Heart right ventricle (tissue), 16 donors: ENCODE data around the gene MAPK11. TPM values are rescaled to one million over a fixed set of nuclear protein-coding genes. Genes with fewer than 3 reads are reported as not detected.

Experiments used
- ATAC-seq, 8 donors: fragments of 200-7000 bp; cut with Tn5 transposase; one replicate each; pipeline ENCODE4 v1.9.1; 2020; ENCODE audit warnings: mild to moderate bottlenecking in 8 of 8, moderate library complexity in 8 of 8, moderate number of reproducible peaks in 1 of 8
- DNase-seq, 2 donors: peaks; one replicate each; pipeline ENCODE4 v3.0.0-alpha.2; 2020
- H3K27ac ChIP-seq, 10 donors: fragments of 200-600 bp; sonication (generic) in 2 of 10; one replicate each; pipeline versions ENCODE4 v1.5.0 to v1.8.0; 2020 to 2022; ENCODE audit warnings: mild to moderate bottlenecking in 3 of 10
- H3K27me3 ChIP-seq, 7 donors: fragments of 200-600 bp; one replicate each; pipeline ENCODE4 v1.8.0; 2021 to 2022; ENCODE audit warnings: mild to moderate bottlenecking in 2 of 7
- H3K36me3 ChIP-seq, 9 donors: fragments of 200-600 bp; sonication (generic) in 1 of 9; one replicate each; pipeline versions ENCODE4 v1.5.0 to v1.8.0; 2020 to 2022; ENCODE audit warnings: mild to moderate bottlenecking in 2 of 9
- H3K4me1 ChIP-seq, 9 donors: fragments of 200-600 bp; sonication (generic) in 1 of 9; one replicate each; pipeline versions ENCODE4 v1.5.0 to v1.8.0; 2020 to 2022; ENCODE audit warnings: mild to moderate bottlenecking in 4 of 9
- H3K4me3 ChIP-seq, 10 donors: fragments of 200-600 bp; sonication (generic) in 2 of 10; one replicate each; pipeline versions ENCODE4 v1.5.0 to v1.8.0; 2020 to 2022; ENCODE audit warnings: mild to moderate bottlenecking in 7 of 10, moderate library complexity in 2 of 10
- H3K9me3 ChIP-seq, 11 donors: fragments of 200-600 bp in 10 of 11; sonication (generic) in 2 of 11; one replicate each; pipeline versions ENCODE4 v1.5.0 to v1.8.0; 2013 to 2022; ENCODE audit warnings: mild to moderate bottlenecking in 2 of 11, control low read depth in 1 of 11, moderate library complexity in 1 of 11
- WGBS, 2 donors: extraction: QIAGEN DNeasy Blood & Tissue Kit; methylation state at CpG; one replicate each; pipeline ENCODE4 v1.1.7; 2013; ENCODE audit warnings: inconsistent platforms in 1 of 2; 5-methylcytosine and 5-hydroxymethylcytosine counted together
- intact Hi-C, 10 donors: fragments of 100-400 bp; cut with DNase I; formaldehyde crosslinking; loops; one replicate each; pipeline versions ENCODE4 v1.11.1 to v1.14.2; 2022
- polyA plus RNA-seq, 2 donors: library from polyadenylated mRNA; stranded (reverse); fragments of 200-250 nt; gene quantifications; one replicate each; pipeline ENCODE4 v1.2.3, GENCODE V29; 2013
- total RNA-seq, 10 donors: library from RNA; stranded (reverse); fragmentation: NEBNext Ultra II Directional in 3 of 10; extraction: Animal tissue kit (Norgen Biotek cat#: 25700) in 3 of 10; gene quantifications; one replicate each; pipeline versions ENCODE4 v1.2.1 to v1.2.4, GENCODE V29; 2021 to 2023
- TF ChIP-seq, protein P1 (sequence below), 9 donors: fragments of 200-600 bp; sonication (generic) in 2 of 9; IDR thresholded peaks; one replicate each; pipeline versions ENCODE4 v1.5.0 to v1.8.0; 2021 to 2022; ENCODE audit warnings: antibody characterized with exemption in 9 of 9, mild to moderate bottlenecking in 5 of 9, moderate library complexity in 1 of 9
- donor health status: Arrhythmogenic right ventricular cardiomyopathy.
- donor health status: ischemic (EF 13 %, LVEDD 7.1; RV severe dilation, severe dysfunction).
- donor health status: healthy with polysubstance abuse.
- donor health status: DM: no; HTN: yes; CAD: no.
- donor health status: DM: no; HTN: no; CAD: no.
- donor health status: ischemic (EF 25% LVEDD 6.9; RV normal size, moderate dysfunction).
- donor health status: ischemic (EF 25% LVEDD 5.7; RV mildly dilated, moderate dysfunction).
- donor health status: healthy.
- donor health status: DM: yes; HTN: yes; CAD: no.
- donor health status: Ischemic cardiomyopathy.
- donor health status: ischemic (EF 35%, LVEDD 5.7; RV mildly dilated, moderate dysfunction).
- donor health status: nonischemic (EF 11% LVEDD 7.7; RV severe dilation, severe dysfunction).
- donor health status: DM: yes; HTN: yes; CAD: no.
- donor health status: PGD.
- donor health status: ischemic (EF 29% LVEDD 5.4; RV normal size, mild dysfunction).
- donor health status: nonischemic (EF 23%, LVEDD 6.1; RV moderate dilation, normal function).

MAPK11 gene
- total and polyA plus RNA-seq, 12 donors: 4.3 to 18.0 (median 7.2) TPM

- no peak overlapping the region for H3K27ac ChIP-seq
- H3K4me1 ChIP-seq: peaks cover 0 to 15% (median 0%) of the 10 kb centered on the region in 9 donors
- WGBS, 2 donors: 93 to 96% methylated on average over 27 to 30 of the region's 34 CpGs
Measured at GRCh38 chr22:50285568-50286229, 15.5 kb upstream of the MAPK11 start.

GRCh38 chr22:50284479-50284878, 14.3 kb upstream of the MAPK11 start:
- intact Hi-C loops: no loop called here
- peaks cover 0 to 15% (median 0%) of the 10 kb centered on the region in 9 donors for H3K4me1 ChIP-seq
- no peaks in the 10 kb centered on the region for H3K9me3 ChIP-seq
- no peak overlapping the region for H3K27ac ChIP-seq
- ATAC-seq (no peak), DNase-seq (no peak)
- H3K27me3 ChIP-seq: no peaks in the 10 kb centered on the region
- TF ChIP-seq, protein P1, sequence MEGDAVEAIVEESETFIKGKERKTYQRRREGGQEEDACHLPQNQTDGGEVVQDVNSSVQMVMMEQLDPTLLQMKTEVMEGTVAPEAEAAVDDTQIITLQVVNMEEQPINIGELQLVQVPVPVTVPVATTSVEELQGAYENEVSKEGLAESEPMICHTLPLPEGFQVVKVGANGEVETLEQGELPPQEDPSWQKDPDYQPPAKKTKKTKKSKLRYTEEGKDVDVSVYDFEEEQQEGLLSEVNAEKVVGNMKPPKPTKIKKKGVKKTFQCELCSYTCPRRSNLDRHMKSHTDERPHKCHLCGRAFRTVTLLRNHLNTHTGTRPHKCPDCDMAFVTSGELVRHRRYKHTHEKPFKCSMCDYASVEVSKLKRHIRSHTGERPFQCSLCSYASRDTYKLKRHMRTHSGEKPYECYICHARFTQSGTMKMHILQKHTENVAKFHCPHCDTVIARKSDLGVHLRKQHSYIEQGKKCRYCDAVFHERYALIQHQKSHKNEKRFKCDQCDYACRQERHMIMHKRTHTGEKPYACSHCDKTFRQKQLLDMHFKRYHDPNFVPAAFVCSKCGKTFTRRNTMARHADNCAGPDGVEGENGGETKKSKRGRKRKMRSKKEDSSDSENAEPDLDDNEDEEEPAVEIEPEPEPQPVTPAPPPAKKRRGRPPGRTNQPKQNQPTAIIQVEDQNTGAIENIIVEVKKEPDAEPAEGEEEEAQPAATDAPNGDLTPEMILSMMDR (IDR thresholded peaks at IDR 0.05): no peak
- peaks cover 7 to 95% (median 77%) of the 10 kb centered on the region in 9 donors for H3K36me3 ChIP-seq
- H3K4me3 ChIP-seq: no peak overlapping the region
- WGBS, 2 donors: 87 to 91% methylated on average over 13 of the region's 13 CpGs

More at GRCh38 chr22:50285568-50286229, 15.5 kb upstream of the MAPK11 start:
- H3K9me3 ChIP-seq: no peaks in the 10 kb centered on the region
- H3K36me3 ChIP-seq: peaks cover 7 to 95% (median 73%) of the 10 kb centered on the region in 9 donors
- TF ChIP-seq, protein P1 (IDR thresholded peaks at IDR 0.05): no peak
- ATAC-seq (no peak), DNase-seq (no peak)
- no peaks in the 10 kb centered on the region for H3K27me3 ChIP-seq
- no peak overlapping the region for H3K4me3 ChIP-seq
- intact Hi-C loops: loop anchor here in 1 of 10 donors (5.0 kb wide), 1 partner anchor 37 kb away; no protein-coding TSS in a partner anchor

DNA sequence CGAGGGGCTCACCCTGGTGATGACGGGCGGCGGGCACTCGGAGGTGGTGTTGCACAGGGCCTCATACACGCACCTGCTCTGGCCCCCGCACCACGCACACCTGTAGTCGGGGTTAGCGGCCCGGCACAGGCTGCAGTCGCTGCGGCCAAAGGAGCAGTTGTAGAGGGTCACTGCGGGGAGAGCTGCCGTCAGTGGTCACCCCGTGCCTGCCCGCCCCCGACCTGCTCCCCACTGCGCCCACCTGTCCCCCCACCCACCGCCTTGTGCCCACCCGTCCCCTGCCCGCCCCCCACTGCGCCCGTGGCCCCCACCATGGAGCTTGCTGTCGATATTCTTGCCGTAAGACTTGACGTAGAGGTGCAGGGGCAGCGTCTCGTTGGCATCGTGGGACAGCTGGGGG, 13.6 kb upstream of the MAPK11 start:
- TF ChIP-seq, protein P1 (IDR thresholded peaks at IDR 0.05): no peak
- Histone ChIP-seq H3K4me3 (no peak overlapping the region), H3K36me3 (peaks cover 7 to 95% (median 77%) of the 10 kb centered on the region in 9 donors), H3K27me3 (no peaks in the 10 kb centered on the region), H3K4me1 (peaks cover 0 to 15% (median 0%) of the 10 kb centered on the region in 9 donors), H3K27ac (no peak overlapping the region), H3K9me3 (no peaks in the 10 kb centered on the region)
- intact Hi-C loops: no loop called here
- DNase-seq (no peak), ATAC-seq (no peak)
- 94 to 95% methylated on average over 30 of the region's 30 CpGs for WGBS, 2 donors

DNA sequence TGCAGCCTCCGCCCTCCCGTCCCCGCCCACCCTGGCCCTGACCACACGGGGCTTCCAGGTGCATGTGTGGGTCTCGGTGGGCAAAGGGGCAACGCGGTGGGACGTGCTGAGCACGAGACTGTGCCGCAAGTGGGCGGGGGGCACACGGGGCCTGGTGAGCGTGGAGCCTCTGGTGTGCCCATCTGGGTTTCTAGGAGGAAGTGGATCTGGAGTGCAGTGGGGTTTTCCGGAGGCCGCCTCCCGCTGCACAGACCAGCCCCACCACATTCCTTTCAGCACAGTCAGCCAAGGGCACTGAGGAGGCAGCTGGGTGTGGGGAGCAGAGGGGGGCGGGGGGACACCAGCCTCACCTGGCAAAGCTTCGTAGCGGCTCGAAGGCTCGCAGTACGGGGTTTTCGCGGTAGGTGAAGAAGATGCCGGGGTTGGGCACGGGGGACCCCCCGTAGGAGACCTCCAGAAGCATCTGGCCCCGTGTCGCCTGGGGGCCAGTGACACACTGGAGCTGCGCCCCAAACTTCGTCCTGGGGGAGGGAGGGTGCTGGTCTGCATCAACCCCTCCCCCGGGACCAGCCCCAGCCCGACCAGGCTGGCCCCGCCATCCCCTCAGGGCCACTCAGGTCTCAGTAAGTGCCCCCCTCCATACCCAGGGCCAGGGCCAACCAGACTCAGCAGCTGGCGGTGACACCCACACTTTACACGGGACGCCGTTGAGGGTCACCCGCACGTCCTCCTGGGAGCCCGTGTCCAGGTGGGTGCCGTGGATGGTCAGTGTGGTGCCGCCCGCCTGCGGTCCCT, 12.4 kb upstream of the MAPK11 start:
- H3K27me3 ChIP-seq: no peaks in the 10 kb centered on the region
- no peaks in the 10 kb centered on the region for H3K9me3 ChIP-seq
- H3K27ac ChIP-seq: peak overlapping the region in 2 of 10 donors; percentile 39 to 41
- WGBS, 2 donors: 78 to 85% methylated on average over 43 to 45 of the region's 45 CpGs
- peaks cover 7 to 95% (median 73%) of the 10 kb centered on the region in 9 donors for H3K36me3 ChIP-seq
- TF ChIP-seq, protein P1 (IDR thresholded peaks at IDR 0.05): no peak
- DNase-seq (no peak), ATAC-seq (peak in 7 of 8 donors; percentile 1 to 55 (median 35))
- intact Hi-C loops: no loop called here
- H3K4me1 ChIP-seq: peaks cover 0 to 15% (median 0%) of the 10 kb centered on the region in 9 donors
- H3K4me3 ChIP-seq: no peak overlapping the region
